ENCODE results near the gene NDEL1. TPM values are rescaled to one million over a fixed set of nuclear protein-coding genes. Genes with fewer than 3 reads are reported as not detected.

NDEL1 gene
- total RNA-seq, 1 experiment from 2014 or later: 34.7 TPM

GRCh38 chr17:8408371-8408770 lies 27.3 kb upstream of the NDEL1 start:
- no peaks in the 10 kb centered on the region for H3K36me3 Mint-ChIP-seq
- no peaks in the 10 kb centered on the region for H3K9me3 Mint-ChIP-seq
- DNase-seq (ENCODE audit: low spot score) (peak; percentile 44), ATAC-seq (peak; percentile 58)
- H3K27me3 Mint-ChIP-seq (ENCODE audit: low read depth): peaks cover 2% of the 10 kb centered on the region; the same call in 1 of the 2 replicates
- H3K4me3 Mint-ChIP-seq: no peak overlapping the region
- ChIA-PET POLR2A (interaction anchor here (1.0 kb wide), 1 partner anchor 51 kb away, joined by 3 read pairs; no protein-coding TSS in a partner anchor), CTCF (interaction anchor here (0.7 to 3.5 kb wide), 7 partner anchors 8 to 377 kb away, joined by 3 to 27 read pairs (median 3); partner anchors contain the start of gene RPL26)
- H3K27ac Mint-ChIP-seq: no peak overlapping the region; the same call in 1 of the 2 replicates
- H3K4me1 Mint-ChIP-seq: peaks cover 14% of the 10 kb centered on the region
- TF ChIP-seq JAZF1 (CRISPR knock-in tag; IDR thresholded peaks at IDR 0.05): no peak
- TF ChIP-seq NFE2L1 (CRISPR knock-in tag; IDR thresholded peaks at IDR 0.05): peak; percentile 77; the same call in 1 of the 2 replicates

GRCh38 chr17:8409966-8410882 lies 25.5 kb upstream of the NDEL1 start:
- Mint-ChIP-seq H3K27me3 (ENCODE audit: low read depth) (peaks cover 2% of the 10 kb centered on the region; the same call in 1 of the 2 replicates), H3K4me1 (peaks cover 14% of the 10 kb centered on the region), H3K36me3 (no peaks in the 10 kb centered on the region), H3K27ac (no peak overlapping the region), H3K9me3 (no peaks in the 10 kb centered on the region), H3K4me3 (no peak overlapping the region)
- DNase-seq (ENCODE audit: low spot score) (peak; percentile 92), ATAC-seq (peak; percentile 88)
- CTCF ChIA-PET: interaction anchor here (0.6 to 3.5 kb wide), 50 partner anchors 8 to 484 kb away, joined by 3 to 27 read pairs (median 4); partner anchors contain the start of genes CTC1, MFSD6L, NDEL1 and PFAS
- TF ChIP-seq ATF3 (CRISPR knock-in tag; conservative IDR thresholded peaks at IDR 0.05) (no peak), EMX1 (CRISPR knock-in tag; IDR thresholded peaks at IDR 0.05) (0 out of 2 replicates have a peak, but pooled peaks have one; percentile 24), STAT6 (CRISPR knock-in tag; conservative IDR thresholded peaks at IDR 0.05; ENCODE audit: low read depth) (no peak), CTCF (IDR thresholded peaks at IDR 0.05) (peak; percentile 90), IRF1 (CRISPR knock-in tag; IDR thresholded peaks at IDR 0.05) (no peak)
- POLR2A ChIA-PET: interaction anchor here (0.5 kb wide), 1 partner anchor 75 kb away, joined by 5 read pairs; no protein-coding TSS in a partner anchor

GRCh38 chr17:8410883-8411238 lies 24.8 kb upstream of the NDEL1 start:
- Mint-ChIP-seq H3K27me3 (ENCODE audit: low read depth) (peaks cover 3% of the 10 kb centered on the region), H3K27ac (no peak overlapping the region), H3K4me3 (no peak overlapping the region), H3K4me1 (peaks cover 14% of the 10 kb centered on the region), H3K36me3 (no peaks in the 10 kb centered on the region), H3K9me3 (no peaks in the 10 kb centered on the region)
- ATAC-seq: no peak
- no peak for DNase-seq (ENCODE audit: low spot score)
- CTCF ChIA-PET: interaction anchor here (1.0 to 3.5 kb wide), 27 partner anchors 7 to 483 kb away, joined by 3 to 27 read pairs (median 5); partner anchors contain the start of genes CTC1, MFSD6L, NDEL1 and PFAS
- POLR2A ChIA-PET: no interaction called here
- no peak for TF ChIP-seq EMX1 (CRISPR knock-in tag; IDR thresholded peaks at IDR 0.05)
- TF ChIP-seq ZNF425 (CRISPR knock-in tag; conservative IDR thresholded peaks at IDR 0.05): no peak
- no peak for TF ChIP-seq KAT7 (CRISPR knock-in tag; IDR thresholded peaks at IDR 0.05; ENCODE audit: borderline replicate concordance)
- TF ChIP-seq NFYB (CRISPR knock-in tag; conservative IDR thresholded peaks at IDR 0.05; ENCODE audit: low read depth): no peak
- no peak for TF ChIP-seq ZNF423 (CRISPR knock-in tag; IDR thresholded peaks at IDR 0.05)
- TF ChIP-seq TEAD1 (CRISPR knock-in tag; IDR thresholded peaks at IDR 0.05): no peak
- no peak for TF ChIP-seq CDX4 (CRISPR knock-in tag; IDR thresholded peaks at IDR 0.05; ENCODE audit: borderline replicate concordance)
- TF ChIP-seq JUN (CRISPR knock-in tag; IDR thresholded peaks at IDR 0.05): no peak
- TF ChIP-seq MAX (CRISPR knock-in tag; IDR thresholded peaks at IDR 0.05): no peak

Measured in WTC11 (cell line).